KOPT-K1 (cell line): Measurements from ENCODE around the gene TNFSF8.

ENCODE experiments used
- H3K27ac ChIP-seq: fragments of 200-600 bp; sonication (generic); 2 replicates; pipeline ENCODE4 v1.5.1; 2016; ENCODE audit warnings: antibody characterized with exemption, mild to moderate bottlenecking, low read depth, low read length; ENCODE audit not compliant: poor library complexity, severe bottlenecking
- H3K36me3 ChIP-seq: fragments of 200-600 bp; sonication (generic); 2 replicates; pipeline ENCODE4 v1.5.1; 2017; ENCODE audit warnings: antibody characterized with exemption, mild to moderate bottlenecking, low read length, moderate library complexity; ENCODE audit not compliant: insufficient read depth
- H3K9me3 ChIP-seq: fragments of 200-600 bp; sonication (generic); 2 replicates; pipeline ENCODE4 v1.5.1; 2017; ENCODE audit warnings: antibody characterized with exemption, low read length, mild to moderate bottlenecking; ENCODE audit not compliant: insufficient read depth, poor library complexity, severe bottlenecking

The TNFSF8 gene

DNA sequence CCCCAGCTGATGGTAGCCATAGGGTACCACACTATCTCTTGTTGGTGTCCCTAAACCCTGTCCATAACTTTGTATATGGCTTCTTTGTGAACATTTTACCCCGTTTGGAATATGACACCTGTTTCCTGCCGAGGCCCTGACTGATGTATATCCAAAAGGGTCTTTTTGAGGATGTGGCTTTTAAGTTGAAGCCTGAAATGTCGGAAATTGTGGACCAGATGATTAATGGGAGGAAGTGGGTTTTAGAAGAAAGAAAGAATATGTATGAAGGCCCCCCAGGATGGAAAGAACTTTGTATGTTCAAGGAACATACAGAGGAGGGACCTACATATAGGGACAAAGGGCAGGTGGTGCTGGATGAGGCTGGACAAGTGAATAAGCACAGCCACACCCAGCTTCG is 16.7 kb upstream of the TNFSF8 start:
- Histone ChIP-seq H3K36me3 (no peaks in the 10 kb centered on the region), H3K9me3 (no peaks in the 10 kb centered on the region), H3K27ac (no peak overlapping the region)

DNA sequence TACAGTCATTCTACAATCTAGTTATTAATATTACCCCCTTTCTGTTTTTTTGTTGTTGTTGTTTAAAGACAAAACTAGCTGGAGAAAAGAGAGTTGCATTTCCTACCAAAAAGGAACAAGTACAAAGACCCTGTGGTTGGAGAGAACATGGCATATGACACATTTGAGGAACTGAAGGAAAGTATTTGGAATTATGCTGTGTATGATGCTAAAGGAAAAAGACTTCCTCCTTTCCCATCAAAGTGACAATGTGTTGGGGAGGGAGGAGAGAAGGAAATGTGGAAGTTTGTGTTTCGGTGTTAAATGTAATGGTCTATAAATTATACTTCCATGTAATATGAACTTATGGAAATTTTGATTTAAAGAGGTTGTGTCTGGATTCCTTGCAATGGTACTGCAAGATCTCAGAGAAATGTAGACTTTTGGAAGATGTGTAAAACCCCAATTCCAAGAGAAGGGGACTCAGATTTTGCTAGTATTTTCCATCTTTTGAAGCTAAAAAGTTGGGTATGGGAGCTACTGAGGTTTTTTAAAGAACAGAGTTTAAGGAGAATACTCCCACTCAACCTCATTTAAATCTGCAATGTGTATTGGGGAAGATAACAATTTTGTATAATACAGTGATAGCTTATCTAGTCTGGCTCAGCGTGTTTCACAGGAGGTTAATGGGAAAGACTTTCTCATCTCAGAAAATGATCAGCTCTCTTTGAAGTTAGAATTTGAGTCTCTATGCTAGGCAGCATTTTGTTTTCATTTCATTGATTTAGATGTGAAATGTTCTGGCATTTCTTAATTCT is 15.4 kb upstream of the TNFSF8 start:
- Histone ChIP-seq H3K36me3 (no peaks in the 10 kb centered on the region), H3K27ac (no peak overlapping the region), H3K9me3 (no peaks in the 10 kb centered on the region)

DNA sequence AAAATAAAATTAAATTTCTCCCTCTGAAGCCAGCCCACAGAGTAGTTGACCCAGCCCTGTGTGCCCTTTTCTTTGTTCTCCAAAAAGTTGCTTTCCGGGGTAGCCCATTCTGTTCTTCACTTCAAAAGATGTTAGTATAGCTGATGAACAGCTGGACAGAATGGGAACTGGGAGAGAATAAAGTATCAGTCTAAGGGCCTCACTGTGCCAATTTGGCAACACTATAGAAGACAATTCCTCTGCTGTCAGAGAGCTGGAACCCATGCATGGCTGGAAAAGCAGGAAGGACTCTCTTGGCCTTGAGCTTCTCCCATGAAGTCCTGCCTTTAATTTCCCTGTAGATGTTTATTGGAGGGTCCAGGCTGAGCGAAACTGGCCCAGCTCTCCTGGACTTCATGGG is 11.0 kb upstream of the TNFSF8 start:
- H3K27ac ChIP-seq = no peak overlapping the region
- no peaks in the 10 kb centered on the region for H3K9me3 ChIP-seq
- H3K36me3 ChIP-seq = no peaks in the 10 kb centered on the region

DNA sequence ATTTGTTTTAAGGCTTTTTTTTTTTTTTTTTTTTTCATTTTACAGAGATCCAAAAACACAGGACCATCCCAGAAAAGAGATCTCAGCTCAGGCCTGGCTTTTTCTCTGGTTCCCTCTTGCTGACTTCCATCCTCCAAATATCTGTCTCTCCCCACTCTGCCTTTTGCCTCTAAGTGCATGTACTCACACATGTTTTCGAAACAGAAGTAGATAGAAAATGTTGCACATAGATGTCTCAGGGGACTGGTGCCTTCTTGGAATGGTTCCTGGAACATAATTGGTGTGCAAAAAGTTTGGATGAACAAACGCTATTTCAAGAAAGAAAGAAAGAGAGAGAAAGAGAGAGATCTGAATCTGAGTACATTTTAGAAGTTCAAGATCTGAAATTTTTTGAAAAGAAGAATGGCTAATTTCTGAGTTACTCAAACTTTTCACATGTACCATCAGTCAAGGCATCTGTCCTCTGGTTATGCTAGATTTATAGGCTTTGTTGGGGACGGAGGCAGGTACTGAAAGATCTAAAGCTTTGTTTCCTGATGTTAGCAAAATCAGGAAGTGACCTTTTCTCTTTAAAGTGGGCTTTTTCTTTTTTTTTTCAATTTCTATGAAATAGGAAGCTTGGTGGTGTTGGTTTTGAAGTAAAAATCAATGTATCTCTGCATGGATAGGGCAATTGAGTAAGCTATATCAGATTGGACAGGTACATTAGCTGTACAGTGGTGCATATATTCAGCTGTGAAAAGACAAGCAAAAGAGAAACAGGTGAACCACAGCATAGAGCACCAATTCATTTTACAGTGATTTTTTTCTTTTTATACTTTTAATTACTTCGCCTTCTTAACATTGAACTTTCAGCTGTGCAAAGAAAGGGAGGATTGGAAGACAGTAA is 8.5 kb upstream of the TNFSF8 start:
- Histone ChIP-seq H3K27ac (no peak overlapping the region), H3K36me3 (no peaks in the 10 kb centered on the region), H3K9me3 (no peaks in the 10 kb centered on the region)

DNA sequence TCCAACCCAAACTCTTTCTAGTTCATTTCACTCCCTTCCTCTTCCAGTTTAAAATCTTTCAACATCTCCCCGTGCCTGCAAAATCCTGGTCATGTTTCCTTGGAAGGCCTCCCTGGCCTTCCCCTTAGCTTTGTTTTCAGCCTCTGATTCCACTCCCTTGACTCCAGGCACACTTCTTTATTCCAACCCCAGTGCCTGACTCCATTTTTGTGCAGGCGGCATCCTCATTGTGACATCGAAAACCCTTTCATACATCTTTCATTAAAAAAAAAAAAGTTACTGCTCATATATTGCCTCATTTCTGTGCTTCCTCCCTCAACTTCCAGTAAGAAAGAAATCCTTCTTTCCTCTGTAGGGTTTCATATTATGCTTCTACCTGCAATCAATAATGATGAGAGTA is 7.1 kb upstream of the TNFSF8 start:
- H3K9me3 ChIP-seq = no peaks in the 10 kb centered on the region
- H3K36me3 ChIP-seq = no peaks in the 10 kb centered on the region
- H3K27ac ChIP-seq = no peak overlapping the region

DNA sequence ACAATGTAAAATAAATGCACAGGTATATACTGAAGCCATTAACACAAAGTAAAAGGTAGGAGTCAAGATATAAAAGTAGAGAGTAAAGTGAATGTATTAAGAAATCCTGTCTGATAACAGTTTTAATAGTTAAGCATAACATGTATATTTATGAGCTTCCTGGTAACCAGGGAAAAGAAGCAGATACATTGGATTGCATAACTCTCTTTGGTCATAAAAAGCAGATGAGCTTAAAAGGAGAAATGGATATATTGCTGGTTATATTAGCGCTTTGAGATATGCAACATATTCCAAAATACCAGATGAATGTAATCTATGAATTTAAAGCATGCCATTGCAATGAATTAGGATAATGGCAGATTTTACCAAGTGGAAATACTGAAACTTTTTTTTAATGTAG is 6.2 kb upstream of the TNFSF8 start:
- no peak overlapping the region for H3K27ac ChIP-seq
- H3K9me3 ChIP-seq = no peaks in the 10 kb centered on the region
- H3K36me3 ChIP-seq = no peaks in the 10 kb centered on the region

DNA sequence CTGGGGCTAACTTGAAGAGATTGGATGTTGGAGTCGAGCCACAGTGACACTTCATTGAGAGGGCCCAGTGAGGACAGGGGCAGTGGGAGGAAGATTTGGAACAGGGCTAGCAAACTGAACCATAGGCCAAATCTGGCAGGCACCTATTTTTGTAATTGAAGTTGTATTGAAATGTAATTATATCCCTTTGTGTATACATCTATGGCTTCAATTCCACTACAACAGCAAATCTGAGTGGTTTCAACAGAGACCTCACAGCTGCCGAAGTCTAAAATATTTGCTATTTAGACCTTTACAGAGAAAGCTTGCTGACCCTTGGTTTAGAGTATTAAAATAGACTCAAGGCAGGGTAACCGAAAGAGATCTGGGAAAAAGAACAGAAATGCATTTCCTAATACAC is 4.7 kb upstream of the TNFSF8 start:
- H3K9me3 ChIP-seq = no peaks in the 10 kb centered on the region
- no peak overlapping the region for H3K27ac ChIP-seq
- no peaks in the 10 kb centered on the region for H3K36me3 ChIP-seq

DNA sequence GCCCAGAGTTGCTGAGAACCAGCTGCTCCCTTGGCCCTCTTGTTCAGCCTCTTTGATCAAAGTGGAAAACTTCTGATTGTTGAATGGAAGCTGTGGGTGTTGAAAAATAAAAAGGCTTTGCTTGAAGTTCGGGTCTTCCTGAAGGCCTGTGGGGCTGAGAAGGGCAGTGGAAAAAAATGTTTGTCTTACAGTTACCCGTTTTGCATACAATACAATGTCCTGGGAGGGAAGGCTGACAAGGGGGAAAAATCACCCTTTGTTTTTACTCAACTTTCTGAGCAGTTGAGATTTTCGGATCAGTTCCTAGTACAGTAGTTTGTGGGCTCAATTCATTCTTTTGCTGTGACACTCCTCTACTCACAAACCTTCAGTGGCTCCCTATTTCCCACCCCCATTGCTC is 2.1 kb upstream of the TNFSF8 start:
- Histone ChIP-seq H3K27ac (no peak overlapping the region), H3K9me3 (no peaks in the 10 kb centered on the region), H3K36me3 (no peaks in the 10 kb centered on the region)

DNA sequence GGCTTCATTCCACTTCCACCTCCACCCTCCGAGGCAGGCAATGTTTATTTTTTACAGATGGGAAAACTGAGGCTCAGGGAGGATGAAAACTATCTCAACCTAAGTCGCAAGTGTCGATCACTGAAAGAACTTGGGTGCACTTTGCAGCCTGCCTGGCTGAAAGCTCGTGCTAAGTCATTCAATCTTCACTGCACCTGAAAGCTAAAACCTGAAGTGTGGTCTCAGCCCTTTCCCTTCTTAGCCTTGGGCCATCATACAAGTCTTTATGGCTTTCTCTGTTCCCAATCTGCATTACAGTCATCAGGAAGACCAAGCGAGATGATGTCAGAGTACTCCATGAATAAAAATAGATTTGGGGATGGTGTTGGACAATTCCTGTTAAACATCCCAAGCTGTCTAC is 1.0 kb upstream of the TNFSF8 start:
- Histone ChIP-seq H3K9me3 (no peaks in the 10 kb centered on the region), H3K36me3 (no peaks in the 10 kb centered on the region), H3K27ac (peak overlapping the region; percentile 74)

DNA sequence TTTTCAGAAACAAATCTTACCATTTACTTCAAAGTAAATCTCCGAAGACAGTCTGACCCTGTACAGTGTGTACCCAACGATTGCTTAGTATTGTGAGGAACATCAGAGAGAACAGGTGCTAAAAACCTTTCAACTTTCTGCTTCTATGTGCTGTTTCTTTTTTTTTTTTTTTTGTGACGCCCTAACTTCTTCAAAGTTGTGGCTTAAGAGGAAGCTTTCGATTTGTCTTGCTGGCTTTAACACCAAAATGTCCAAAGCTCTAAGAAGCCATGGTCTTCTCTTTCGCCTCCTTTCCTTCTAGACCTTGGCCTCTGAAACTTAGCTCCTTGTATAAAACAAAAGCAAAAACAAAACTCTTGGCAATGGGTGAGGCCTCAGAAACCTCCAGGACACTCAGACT is 1.2 kb downstream of the TNFSF8 start:
- Histone ChIP-seq H3K9me3 (no peaks in the 10 kb centered on the region), H3K27ac (peak overlapping the region; percentile 74), H3K36me3 (no peaks in the 10 kb centered on the region)

DNA sequence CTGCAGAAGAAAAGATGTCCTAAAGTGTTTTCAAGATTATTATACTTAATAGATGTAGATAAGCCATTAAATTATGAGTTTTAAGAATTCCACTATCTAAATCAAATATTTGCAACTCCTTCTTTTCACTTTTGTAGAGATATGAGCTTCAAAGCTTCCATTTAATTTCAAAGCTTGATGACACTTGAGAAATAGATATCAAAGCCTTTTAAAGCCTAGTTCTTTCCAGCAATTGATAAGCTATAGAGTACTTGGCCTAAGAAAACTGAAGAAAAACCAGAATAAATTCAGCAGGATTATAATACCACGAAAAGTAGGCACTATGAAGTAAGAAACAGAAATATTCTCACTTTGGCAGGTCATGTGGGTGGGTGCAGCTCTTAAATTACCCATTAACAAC is 1.7 kb downstream of the TNFSF8 start:
- H3K36me3 ChIP-seq = no peaks in the 10 kb centered on the region
- no peaks in the 10 kb centered on the region for H3K9me3 ChIP-seq
- peak overlapping the region; percentile 74 for H3K27ac ChIP-seq

DNA sequence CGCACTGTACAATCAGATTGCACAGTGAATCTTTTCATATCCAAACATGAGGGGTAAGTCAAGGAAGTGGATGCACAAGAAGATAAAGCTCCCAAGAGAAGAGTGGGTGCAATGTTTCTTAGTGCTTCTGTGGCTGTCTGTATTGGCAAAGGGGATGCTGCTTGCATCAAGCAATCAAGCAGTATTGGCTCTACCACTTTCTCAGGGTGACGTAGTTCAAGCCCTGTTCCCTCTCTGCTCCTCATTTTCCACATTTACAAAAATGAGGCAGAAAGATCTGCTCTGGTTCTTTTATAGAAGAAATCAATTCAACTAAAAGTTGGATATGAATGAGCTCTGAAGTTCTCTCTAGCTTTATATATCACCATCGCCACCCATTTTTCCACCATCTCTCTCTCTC is 2.3 kb downstream of the TNFSF8 start:
- peak overlapping the region; percentile 74 for H3K27ac ChIP-seq
- no peaks in the 10 kb centered on the region for H3K9me3 ChIP-seq
- no peaks in the 10 kb centered on the region for H3K36me3 ChIP-seq

DNA sequence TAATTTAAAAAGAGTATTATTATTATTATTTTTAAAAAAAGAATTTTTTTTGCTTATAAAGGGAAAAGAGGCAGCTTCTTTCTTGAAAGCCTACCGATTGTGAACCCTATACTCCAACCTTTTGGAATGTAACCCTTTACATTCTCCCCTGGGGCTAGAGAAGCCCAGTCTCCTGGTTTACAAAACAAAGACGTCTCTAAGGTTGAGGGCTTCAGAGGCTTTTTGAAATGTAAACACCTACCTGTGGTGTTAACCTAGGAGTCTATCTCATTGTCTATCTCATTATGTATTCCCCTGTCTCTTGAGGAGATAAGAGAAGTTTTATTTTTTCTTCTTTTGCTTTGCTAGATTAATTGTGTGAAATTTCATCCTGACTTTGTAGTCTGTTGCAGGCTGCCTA is 4.7 kb downstream of the TNFSF8 start:
- Histone ChIP-seq H3K36me3 (no peaks in the 10 kb centered on the region), H3K27ac (no peak overlapping the region), H3K9me3 (no peaks in the 10 kb centered on the region)

DNA sequence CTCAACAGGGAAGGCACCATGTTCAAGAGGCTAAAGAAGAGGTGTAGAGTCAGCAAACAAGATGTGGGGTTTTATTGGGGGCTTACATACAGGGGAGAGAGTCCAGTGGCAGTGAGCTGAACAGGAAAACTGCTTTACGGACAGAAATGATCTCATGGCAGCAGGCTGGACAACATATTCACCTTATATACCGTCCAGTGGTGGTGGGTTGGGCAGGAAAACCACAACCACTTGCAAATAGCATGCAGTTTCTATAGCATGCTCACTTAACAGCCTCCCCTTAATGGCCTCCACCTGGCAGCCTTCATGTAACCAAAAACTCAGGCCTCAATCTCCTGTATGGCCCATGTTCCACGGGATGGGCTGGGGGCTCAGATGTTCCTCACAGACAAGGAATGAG is 5.4 kb downstream of the TNFSF8 start:
- no peak overlapping the region for H3K27ac ChIP-seq
- no peaks in the 10 kb centered on the region for H3K36me3 ChIP-seq
- no peaks in the 10 kb centered on the region for H3K9me3 ChIP-seq

DNA sequence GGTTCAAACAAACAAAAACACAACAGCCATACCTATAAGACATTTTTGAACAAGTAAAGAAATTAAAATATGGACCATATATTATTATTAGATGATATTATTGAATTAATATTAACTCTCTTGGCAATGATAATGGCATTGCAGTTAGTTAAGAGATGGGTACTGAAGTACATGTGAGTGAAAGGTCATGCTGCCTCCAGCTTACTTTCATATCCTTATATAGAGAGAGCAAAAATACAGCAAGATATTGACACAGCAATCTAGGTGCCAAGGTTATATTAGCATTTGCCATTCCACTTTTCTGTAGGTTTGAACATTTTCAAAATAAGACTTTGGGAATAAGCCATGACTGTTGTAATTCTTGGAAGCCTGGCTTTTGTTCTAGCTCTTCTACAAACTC is 6.1 kb downstream of the TNFSF8 start:
- Histone ChIP-seq H3K27ac (no peak overlapping the region), H3K36me3 (no peaks in the 10 kb centered on the region), H3K9me3 (no peaks in the 10 kb centered on the region)

DNA sequence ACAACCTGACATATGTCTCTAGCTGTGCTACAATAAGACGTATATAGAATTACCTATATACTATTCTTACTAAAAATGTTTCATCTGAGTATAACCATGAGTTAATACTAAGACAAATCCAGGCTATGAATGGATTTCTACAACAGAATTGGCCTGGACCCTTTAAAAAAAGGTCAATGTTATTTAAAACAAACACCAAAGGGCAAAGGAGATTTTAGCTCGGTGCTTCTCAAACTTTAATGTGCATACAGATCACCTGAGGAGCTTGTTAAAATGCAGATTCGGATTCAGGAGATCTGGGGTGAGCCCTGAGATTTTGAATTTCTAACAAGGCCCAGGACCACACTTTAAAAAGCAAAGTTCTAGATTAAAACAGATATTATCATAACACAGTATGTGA is 6.5 kb downstream of the TNFSF8 start:
- Histone ChIP-seq H3K9me3 (no peaks in the 10 kb centered on the region), H3K27ac (no peak overlapping the region), H3K36me3 (no peaks in the 10 kb centered on the region)
